HG02571 (cell line): ENCODE data around the gene GPR142.

ENCODE experiments used
- ATAC-seq: cut with Tn5 transposase; IDR thresholded peaks from one replicate; pipeline ENCODE4 v1.9.1; 2021; ENCODE audit warnings: mild to moderate bottlenecking, moderate library complexity; ENCODE audit not compliant: unreplicated experiment

The GPR142 gene, protein sequence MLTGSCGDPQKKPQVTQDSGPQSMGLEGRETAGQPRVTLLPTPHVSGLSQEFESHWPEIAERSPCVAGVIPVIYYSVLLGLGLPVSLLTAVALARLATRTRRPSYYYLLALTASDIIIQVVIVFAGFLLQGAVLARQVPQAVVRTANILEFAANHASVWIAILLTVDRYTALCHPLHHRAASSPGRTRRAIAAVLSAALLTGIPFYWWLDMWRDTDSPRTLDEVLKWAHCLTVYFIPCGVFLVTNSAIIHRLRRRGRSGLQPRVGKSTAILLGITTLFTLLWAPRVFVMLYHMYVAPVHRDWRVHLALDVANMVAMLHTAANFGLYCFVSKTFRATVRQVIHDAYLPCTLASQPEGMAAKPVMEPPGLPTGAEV

DNA sequence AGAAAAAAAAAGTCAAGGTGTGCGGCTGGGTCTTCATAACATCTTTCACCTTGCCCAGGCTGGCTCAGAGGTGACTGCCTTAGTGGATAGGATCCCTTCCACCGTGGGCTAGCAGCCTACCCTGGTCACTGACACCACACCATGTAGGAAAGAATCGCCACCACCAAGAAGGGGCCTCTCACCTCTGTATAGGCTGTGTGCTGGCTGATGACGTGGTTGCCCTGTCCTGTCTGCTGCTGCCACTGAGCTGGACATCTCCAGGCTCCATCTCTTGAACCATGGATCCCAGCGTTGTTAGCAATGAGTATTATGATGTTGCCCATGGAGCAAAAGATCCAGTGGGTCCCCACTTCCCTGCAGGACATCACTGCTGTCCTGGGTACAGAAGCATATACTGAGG, at the start of gene GPR142:
Gene GPR142, plus strand, starts transcription at position 301 of the 400 bp plus-strand sequence. CDS start 2,035 bp downstream, outside the sequence.
- ATAC-seq, result no peak

- ATAC-seq, result no peak
These were observed 48.9 kb upstream of the GPR142 start for GRCh38 chr17:74318391-74318790.

DNA sequence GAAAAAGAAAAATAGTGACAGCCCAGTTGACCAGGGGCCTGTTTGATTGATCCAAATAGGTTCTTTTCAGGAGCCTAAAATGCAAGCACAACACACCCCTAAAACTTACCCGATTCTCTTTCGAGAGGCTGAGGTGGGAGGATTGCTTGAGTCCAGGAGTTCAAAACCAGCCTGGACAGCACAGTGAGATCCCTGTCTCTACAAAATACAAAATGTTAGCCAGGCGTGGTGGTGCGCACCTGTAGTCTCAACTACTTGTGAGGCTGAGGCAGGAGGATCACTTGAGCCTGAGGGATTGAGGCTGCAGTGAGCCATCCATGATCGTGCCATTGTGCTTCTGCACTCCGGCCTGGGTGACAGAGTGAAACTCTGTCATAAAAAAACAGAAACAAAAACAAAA, 42.8 kb upstream of the GPR142 start:
- no peak for ATAC-seq

- ATAC-seq, result no peak
These were observed 41.9 kb upstream of the GPR142 start for GRCh38 chr17:74325376-74325742.

DNA sequence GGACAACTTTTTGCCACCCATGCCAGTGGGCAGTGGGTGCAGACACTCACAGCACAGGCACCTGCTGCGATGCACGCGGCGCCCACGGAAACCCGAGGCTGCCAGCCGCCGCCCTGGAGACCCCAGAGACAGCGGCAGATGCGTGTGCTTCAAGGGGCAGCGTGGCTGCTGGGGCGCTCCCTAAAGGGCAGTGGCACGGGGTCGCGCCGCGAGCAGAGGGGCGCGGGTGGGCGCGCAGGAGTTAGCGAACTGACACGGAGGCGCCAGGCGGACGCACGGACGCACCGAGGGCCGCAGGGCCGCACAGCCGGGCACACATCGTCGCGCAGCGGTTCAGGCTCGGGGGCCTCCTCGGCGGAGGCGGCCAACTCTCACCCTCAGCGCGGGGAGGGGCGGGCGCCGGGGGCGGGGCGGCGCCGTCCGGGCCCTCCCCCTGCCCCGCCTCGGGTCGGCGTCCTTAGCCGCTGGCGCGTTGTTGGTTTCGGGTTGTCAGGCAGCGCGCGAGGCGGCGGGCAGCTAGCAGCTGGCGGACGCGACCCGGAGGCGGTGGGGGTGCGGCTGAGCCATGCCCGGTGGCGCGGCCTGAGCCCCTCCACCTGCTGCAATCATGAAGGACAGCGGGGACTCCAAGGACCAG, 41.4 kb upstream of the GPR142 start, which contains the start of gene KIF19:
Gene KIF19, plus strand, starts transcription at position 484 of the 637 bp plus-strand sequence. Its CDS starts 124 bp downstream, at position 608.
- ATAC-seq, result no peak

DNA sequence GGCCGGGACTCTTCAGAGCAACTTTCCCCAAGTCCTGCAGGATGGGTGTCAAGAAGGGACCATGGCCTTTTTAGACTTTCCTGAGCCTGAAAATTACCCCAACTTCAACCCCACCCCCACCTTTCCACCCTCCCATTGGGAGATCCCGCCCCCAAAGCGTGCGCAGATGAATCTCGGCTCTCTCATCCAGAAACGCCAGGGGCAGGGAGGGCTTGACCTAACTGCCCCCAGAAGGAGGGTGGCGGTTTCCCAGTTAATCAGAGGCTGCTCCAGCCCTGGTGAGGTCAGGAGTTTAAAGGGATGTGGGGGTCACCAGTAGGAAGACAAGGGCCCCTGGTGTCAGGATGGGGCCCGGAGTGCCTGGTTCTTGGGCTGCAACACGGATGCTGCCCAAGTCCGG, 40.8 kb upstream of the GPR142 start:
- no peak for ATAC-seq

- no peak for ATAC-seq
These were observed 38.8 kb upstream of the GPR142 start for GRCh38 chr17:74328487-74328886.

GRCh38 chr17:74329378-74329777, 37.9 kb upstream of the GPR142 start:
- no peak for ATAC-seq

DNA sequence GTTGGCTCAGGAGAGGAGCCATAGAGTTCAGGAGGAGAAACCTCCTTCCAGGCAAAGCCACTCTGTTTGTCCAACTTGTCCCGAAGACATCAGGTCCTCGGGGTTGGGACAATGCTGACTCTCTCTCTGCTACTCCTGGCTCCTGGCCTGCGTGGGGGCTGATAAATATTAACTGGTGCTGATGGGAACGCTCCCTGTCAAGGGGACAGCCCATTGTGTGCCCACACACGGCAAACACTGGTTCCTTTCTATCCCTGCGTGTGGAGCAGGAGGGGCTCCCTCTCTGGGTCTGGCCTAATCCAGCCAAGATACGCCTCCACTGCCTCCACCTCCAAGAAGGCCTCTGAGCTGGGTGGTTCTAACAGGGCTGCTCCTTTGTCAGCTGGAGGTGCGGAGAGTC, 36.9 kb upstream of the GPR142 start:
- ATAC-seq, result no peak

DNA sequence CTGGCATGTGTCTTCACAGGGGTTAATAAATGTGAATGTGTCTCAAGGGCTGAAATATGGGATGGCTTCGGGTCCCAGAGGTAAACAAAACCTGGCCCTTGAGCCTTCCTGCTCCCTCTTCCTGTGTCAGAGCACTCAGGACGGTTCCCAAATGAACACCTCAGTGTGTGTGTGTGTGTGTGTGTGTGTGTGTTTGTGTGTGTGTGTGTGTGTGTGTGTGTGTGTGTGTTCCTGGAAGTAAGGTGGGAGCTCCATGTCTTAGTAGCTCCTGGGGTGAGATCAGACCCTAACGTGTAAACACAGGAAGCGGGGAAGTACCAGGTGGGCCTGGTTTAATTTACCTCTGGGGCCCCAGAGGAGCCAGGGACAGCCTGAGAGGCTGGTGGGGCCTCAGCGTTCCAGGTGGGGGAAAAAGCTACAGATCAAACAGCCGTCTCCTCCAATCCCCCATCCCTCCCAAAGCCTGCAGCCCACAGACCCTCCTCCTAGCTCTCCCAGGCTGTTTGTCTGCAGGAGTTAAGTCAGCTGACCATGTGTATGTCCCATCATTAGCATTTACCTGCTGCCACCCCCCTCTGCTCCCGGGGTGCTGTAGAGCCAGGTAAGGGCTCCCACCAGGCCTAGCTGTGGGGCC, 35.2 kb upstream of the GPR142 start:
- ATAC-seq, result no peak

DNA sequence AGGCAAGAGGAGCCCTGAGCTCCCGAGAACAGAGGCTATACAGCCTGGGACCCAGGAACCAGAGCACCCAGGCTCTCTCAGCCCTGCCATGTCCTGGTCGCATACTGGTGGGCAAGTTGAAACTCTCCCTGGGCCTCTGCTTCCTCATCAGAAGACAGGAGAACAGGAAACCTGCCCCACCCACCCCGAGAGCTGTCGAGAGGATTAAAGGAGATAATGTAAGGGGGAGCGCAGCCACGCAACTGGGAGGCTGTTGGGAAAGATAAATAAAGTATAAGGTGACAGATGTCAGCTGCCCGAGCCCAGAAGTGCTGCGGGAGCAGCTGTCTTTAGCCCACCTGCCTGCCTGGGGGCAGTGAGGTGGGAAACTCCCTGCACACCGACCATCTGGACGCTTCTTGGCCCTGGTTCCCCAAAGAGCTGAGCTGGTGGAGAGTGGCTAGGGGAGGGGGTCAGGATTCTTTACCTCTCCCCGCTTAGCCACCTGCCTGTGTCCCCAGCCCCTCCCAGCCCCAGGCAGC, 34.5 kb upstream of the GPR142 start:
- ATAC-seq, result no peak

DNA sequence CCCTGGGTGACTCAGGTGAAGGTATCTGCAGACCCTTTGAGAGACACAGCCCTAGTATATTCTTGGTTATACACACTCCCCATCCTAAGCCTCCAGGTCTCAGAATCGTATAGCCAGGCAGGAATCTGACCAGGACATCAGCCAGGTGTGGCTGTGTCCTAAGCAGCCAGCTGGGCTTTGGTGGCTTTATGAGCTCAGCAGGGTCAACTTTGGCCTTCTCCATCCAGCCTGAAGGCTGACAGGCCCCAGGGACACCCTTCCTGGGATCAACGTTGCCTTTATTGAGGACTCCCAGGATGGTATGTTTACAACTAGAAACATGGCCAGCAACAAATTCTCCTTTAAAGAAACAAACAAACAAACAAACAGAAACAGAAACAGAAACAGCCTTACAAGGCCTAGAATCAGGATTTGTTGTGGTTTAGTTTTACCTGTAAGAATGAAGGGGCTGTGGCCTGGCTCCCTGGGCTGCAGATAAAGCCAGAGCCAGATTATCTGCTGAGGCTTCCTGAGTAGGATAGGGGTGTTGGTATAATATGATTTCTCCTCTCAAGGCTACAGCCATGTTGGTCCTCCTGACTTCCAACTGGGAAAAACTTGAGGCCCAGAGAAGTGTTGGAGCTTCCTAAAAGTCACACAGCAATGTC, 32.8 kb upstream of the GPR142 start:
- ATAC-seq, result no peak

- ATAC-seq, result no peak
These were observed 31.7 kb upstream of the GPR142 start for GRCh38 chr17:74335529-74336062.

DNA sequence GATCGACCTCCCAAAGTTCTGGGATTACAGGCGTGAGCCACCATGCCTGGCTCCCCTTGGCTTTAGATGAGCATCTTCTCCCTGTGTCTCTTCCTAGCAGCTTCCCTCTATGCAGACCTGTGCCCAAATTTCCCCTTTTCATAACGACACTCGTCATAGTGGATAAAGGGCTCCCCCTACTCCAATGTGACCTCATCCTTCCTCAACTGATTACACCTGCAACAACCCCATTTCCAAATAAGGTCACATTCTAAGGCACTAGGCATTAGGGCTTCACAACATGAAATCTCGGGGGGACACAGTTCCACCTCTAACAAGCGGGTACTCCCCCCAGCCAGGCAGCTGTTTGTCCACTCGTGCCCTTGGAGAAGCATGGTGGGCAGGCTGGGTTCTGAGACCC, 31.0 kb upstream of the GPR142 start:
- ATAC-seq, result no peak

- no peak for ATAC-seq
These were observed 29.3 kb upstream of the GPR142 start for GRCh38 chr17:74337834-74338500.

DNA sequence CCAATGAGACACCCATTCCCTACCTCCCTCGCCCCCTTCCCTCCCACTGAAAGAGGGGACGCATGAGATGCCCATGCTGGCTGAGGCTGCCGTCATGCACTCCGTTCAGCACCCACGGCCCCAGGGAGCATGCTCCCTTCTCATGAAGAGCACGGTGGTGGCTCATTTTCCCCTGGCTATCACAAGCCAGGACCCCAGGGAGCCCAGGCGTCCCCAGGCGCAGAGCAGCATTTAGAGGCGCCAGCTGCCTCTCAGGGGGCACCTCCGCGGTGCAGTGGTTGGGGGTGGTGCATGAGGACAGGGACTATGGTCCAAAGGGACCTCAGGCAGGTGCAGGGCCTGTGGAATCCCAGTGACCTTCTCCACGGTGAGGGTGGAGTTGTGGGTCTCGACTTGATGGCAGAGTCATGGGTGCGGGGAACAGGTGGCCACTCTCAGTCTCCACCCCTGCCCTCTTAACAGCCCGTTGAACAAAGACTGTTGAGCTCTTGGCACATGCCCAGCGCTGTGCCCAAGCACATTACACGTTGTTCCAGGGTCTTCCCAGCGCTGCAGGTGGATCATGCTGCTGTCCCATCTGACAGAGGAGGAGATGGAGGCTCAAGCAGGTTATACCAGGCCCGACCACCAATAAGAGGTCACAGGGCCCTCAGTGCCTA, 27.6 kb upstream of the GPR142 start:
- no peak for ATAC-seq

- no peak for ATAC-seq
These were observed 26.8 kb upstream of the GPR142 start for GRCh38 chr17:74340470-74341023.

- ATAC-seq, result no peak
These were observed 25.1 kb upstream of the GPR142 start for GRCh38 chr17:74342224-74342623.

DNA sequence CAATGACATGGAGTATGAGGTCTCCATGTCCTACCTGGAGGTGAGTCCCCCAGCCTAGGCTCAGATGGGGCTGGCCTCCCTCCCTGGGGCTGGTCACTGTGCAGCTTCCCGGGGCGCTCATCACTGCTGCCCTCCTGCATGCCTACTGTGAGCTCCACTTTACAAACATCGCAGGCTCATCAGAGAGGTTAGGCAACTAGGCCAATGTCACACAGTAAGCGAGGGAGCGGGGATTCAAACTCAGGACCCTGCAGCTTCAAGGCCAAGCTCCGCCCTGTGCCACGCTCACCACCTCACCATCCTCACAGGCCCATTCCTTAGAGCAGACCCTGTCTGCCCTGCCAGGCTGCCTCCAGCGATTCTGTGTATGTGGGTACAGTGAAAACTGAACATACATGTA, 24.2 kb upstream of the GPR142 start:
- no peak for ATAC-seq
